Measurements from ENCODE around the gene OR1C1.
"Not testable (repeated sequence)": the region's sequence is repeated elsewhere in the genome, so short reads cannot be mapped to it uniquely, and the experiment has no call there.

OR1C1 gene

GRCh38 chr1:247760456-247760855 lies at the start of gene OR1C1:
Gene OR1C1 (minus strand): TSS chr1:247760556. CDS start chr1:247758406, 2,150 bp downstream.
- no peak for DNase-seq (ENCODE audit: low spot score)

GRCh38 chr1:247797518-247797917 lies 37.2 kb upstream of the OR1C1 start:
- DNase-seq (ENCODE audit: low spot score): no peak

GRCh38 chr1:247769603-247770002 lies 9.2 kb upstream of the OR1C1 start:
- DNase-seq (ENCODE audit: low spot score): no peak

- not testable (repeated sequence) for DNase-seq (ENCODE audit: low spot score)
Observed at GRCh38 chr1:247754311-247754710, 6.0 kb downstream of the OR1C1 start.

- DNase-seq (ENCODE audit: low spot score): no peak
Observed at GRCh38 chr1:247749870-247750269, 10.5 kb downstream of the OR1C1 start.

GRCh38 chr1:247748041-247748440 lies 12.3 kb downstream of the OR1C1 start, which contains the start of gene OR14A2:
Gene OR14A2 (minus strand): TSS chr1:247748141.
- no peak for DNase-seq (ENCODE audit: low spot score)

GRCh38 chr1:247747616-247748015 lies 12.7 kb downstream of the OR1C1 start:
- no peak for DNase-seq (ENCODE audit: low spot score)

- DNase-seq (ENCODE audit: low spot score): no peak
Observed at GRCh38 chr1:247746391-247746935, 13.9 kb downstream of the OR1C1 start.

GRCh38 chr1:247742215-247742760 lies 18.1 kb downstream of the OR1C1 start:
- not testable (repeated sequence) for DNase-seq (ENCODE audit: low spot score)

GRCh38 chr1:247741756-247742155 lies 18.6 kb downstream of the OR1C1 start:
- DNase-seq (ENCODE audit: low spot score): no peak

GRCh38 chr1:247740721-247741120 lies 19.6 kb downstream of the OR1C1 start:
- DNase-seq (ENCODE audit: low spot score): no peak

GRCh38 chr1:247738315-247738714 lies 22.0 kb downstream of the OR1C1 start, which contains the start of gene OR14K1:
Gene OR14K1 (plus strand): TSS chr1:247738615. CDS start chr1:247738615, 0 bp downstream.
- DNase-seq (ENCODE audit: low spot score): no peak

- no peak for DNase-seq (ENCODE audit: low spot score)
Observed at GRCh38 chr1:247721222-247721621, 39.1 kb downstream of the OR1C1 start.

GRCh38 chr1:247716546-247716945 lies 43.8 kb downstream of the OR1C1 start, which contains the start of gene OR6F1:
Gene OR6F1 (minus strand): TSS chr1:247716646. CDS start chr1:247712755, 3,891 bp downstream.
- no peak for DNase-seq (ENCODE audit: low spot score)

- no peak for DNase-seq (ENCODE audit: low spot score)
Observed at GRCh38 chr1:247713753-247714152, 46.6 kb downstream of the OR1C1 start.

- DNase-seq (ENCODE audit: low spot score): not testable (repeated sequence)
Observed at GRCh38 chr1:247710681-247711080, 49.7 kb downstream of the OR1C1 start.
